Stomach (tissue), 4 donors: Measurements from ENCODE around the gene UPK1A.

Experiments used
- CTCF ChIP-seq, 7 experiments: fragments of 450-650 bp in 4 of 7; fragments of 200-600 bp in 3 of 7; sonication (generic) in 3 of 7; IDR thresholded peaks; one replicate each; pipeline ENCODE4 v1.5.1; 2016 to 2019; ENCODE audit warnings: antibody characterized with exemption in 7 of 7, control low read depth in 2 of 7, mild to moderate bottlenecking in 1 of 7
- EP300 ChIP-seq: sonication (generic); formaldehyde crosslinking; IDR thresholded peaks from one replicate; pipeline ENCODE4 v1.6.1; 2017; ENCODE audit warnings: antibody characterized with exemption
- POLR2A ChIP-seq, 4 donors: fragments of 450-650 bp; IDR thresholded peaks; one replicate each; pipeline ENCODE4 v1.6.1; 2016; ENCODE audit warnings: antibody characterized with exemption in 4 of 4, control low read depth in 2 of 4, mild to moderate bottlenecking in 1 of 4, moderate library complexity in 1 of 4

DNA sequence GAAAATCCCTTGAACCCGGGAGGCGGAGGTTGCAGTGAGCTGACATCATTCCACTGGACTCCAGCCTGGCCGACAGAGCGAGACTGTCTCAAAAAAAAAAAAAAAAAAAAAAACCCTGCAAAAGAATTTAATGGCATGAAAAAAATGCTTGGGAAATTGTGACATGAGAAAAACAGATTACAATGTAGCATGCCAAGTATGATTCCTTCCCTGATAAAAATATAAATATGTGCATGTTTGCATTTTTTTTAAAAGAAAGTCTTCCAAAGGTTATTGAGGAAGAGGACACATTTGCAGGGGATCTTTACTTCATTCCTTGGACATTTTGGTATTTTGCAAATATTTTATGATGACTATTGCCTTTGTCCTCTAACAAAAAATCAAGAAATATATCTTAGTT lies 23.5 kb downstream of the UPK1A start:
- no peak for TF ChIP-seq CTCF (IDR thresholded peaks at IDR 0.05)
- TF ChIP-seq EP300 = no peak
- TF ChIP-seq POLR2A (IDR thresholded peaks at IDR 0.05) = no peak
